CD4-positive, alpha-beta T cell treated with Interleukin-10 for 1 hour (primary cell): ENCODE measurements around the gene SRPX2.

Experiments
- DNase-seq: peaks from one replicate; pipeline ENCODE4 v3.0.0-alpha.2; 2020

The SRPX2 gene, protein sequence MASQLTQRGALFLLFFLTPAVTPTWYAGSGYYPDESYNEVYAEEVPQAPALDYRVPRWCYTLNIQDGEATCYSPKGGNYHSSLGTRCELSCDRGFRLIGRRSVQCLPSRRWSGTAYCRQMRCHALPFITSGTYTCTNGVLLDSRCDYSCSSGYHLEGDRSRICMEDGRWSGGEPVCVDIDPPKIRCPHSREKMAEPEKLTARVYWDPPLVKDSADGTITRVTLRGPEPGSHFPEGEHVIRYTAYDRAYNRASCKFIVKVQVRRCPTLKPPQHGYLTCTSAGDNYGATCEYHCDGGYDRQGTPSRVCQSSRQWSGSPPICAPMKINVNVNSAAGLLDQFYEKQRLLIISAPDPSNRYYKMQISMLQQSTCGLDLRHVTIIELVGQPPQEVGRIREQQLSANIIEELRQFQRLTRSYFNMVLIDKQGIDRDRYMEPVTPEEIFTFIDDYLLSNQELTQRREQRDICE

GRCh38 chrX:100643956-100644860 lies at the start of gene SRPX2:
Gene SRPX2 (plus strand): TSS chrX:100644199. CDS start chrX:100646323, 2,124 bp downstream.
- DNase-seq = no peak

- DNase-seq = no peak
Observed at GRCh38 chrX:100596601-100597000, 47.4 kb upstream of the SRPX2 start.

DNA sequence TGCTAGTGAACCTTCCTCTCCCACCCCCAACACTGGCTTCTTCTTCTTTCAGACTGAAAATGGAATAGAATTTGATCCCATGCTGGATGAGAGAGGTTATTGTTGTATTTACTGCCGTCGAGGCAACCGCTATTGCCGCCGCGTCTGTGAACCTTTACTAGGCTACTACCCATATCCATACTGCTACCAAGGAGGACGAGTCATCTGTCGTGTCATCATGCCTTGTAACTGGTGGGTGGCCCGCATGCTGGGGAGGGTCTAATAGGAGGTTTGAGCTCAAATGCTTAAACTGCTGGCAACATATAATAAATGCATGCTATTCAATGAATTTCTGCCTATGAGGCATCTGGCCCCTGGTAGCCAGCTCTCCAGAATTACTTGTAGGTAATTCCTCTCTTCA lies 44.5 kb upstream of the SRPX2 start:
- no peak for DNase-seq

DNA sequence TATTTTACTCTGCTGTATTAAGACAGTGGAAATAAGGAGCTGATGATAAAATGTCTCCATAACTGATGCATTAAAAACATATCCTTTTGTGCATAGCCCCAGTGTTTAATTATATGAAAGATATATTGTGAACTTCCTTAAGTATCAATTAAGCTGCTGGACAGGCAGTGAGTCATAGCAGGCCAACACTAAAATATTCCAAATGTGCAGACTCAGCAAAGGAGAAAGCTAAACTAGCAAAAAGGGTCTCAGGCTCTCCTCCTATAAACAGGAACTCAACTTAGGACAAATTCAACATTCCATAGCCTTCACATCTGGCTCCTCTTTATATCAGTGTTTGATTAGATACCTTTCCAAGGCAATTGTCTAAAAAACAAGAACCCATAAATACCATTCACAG lies 43.7 kb upstream of the SRPX2 start:
- no peak for DNase-seq

DNA sequence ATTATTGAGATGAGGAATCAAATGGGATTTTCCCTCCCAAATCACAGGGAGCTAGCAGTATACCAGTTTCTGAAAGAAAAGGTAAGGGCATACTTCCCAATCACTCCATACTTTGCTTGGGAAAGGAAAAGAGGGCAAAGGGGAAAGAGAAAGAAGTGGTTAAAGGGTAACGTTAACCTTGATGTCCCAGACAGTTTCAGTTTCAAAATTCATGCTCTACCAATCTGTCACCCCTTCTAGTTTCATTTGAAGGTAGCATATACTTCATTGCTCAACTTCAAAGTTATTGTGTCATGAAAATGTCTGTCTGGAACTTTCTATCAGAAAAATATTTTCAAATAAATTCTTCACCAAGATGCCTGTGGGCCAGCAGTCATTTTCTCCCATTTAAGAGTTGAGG lies 43.2 kb upstream of the SRPX2 start:
- no peak for DNase-seq

- DNase-seq = no peak
Observed at GRCh38 chrX:100606753-100607152, 37.2 kb upstream of the SRPX2 start.

DNA sequence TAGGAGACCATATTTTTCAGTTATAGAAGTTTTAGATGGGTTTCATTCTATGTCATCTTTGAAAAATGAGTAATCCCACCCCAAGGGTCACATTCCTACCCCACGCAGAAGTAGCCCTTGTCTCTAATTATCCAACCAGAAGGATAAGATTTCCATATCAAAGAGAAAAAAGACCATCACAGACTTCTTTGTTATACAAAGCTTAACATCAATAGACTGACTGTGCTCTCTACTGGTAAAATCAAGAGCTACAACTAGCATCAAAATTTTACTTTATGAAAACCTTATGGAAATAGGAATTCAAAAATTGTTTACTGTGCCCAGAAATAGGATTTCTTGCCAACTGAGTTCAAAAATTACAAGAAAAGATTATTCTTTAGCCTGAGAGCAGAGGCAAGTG lies 34.4 kb upstream of the SRPX2 start:
- no peak for DNase-seq

DNA sequence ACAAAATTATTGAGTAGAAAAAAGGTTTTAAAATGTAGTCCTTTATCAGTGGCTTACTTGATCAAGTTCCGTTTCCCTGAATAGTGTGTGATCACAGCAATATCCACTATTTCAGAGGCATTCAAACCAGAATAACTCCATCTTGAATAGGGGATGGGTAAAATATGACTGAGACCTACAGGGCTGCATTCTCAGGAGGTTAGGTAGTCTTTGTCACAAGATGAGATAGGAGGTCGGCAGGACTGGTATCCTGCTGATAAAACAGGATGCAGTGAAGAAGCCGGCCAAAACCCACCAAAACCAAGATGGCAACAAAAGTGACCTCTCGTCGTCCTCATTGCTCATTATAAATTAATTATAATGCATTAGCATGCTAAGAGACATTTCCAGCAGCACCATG lies 32.0 kb upstream of the SRPX2 start:
- no peak for DNase-seq

DNA sequence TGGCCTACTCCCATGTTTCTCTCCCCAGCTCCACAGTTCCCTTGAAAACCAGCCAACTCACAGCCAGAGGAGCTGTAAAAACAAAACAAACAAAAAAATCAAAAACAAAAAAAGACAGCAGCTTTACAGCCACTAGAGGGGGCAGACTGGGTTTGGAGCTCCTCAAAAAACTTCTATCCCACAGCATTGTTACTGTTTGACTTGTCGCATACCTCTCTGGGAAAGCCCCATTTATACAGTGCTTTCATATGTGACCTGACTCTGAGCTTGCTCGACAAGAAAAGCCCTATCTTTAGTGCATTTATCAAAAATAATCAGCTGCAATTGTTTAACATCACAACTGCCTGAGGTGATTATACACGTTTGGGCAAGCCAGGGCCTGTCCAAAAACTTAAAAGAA lies 29.0 kb upstream of the SRPX2 start:
- peak; percentile 11 for DNase-seq

DNA sequence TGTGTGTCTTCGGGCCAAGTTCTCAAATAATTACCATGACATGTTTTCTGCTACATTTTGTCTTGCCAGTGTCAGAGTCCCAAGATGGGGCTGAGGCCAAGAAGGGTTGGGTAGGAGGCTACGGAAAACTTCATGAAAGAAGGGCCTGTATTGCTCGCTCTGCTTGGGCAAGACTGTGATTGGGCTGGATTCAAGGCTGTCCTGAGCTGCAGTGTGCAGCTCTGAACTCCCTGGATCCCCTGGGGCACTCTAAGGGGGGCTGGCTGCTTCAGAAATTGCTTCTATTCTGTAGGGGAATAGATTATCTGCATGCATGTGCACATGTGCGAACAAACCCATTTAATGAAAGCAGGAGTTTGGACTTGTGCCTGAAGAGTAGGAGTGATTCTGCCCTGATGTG lies 21.0 kb upstream of the SRPX2 start:
- no peak for DNase-seq

GRCh38 chrX:100625985-100626491 lies 18.0 kb upstream of the SRPX2 start:
- peak; percentile 3 for DNase-seq

- no peak for DNase-seq
Observed at GRCh38 chrX:100635040-100635439, 9.0 kb upstream of the SRPX2 start.

GRCh38 chrX:100635989-100636320 lies 8.0 kb upstream of the SRPX2 start:
- no peak for DNase-seq

DNA sequence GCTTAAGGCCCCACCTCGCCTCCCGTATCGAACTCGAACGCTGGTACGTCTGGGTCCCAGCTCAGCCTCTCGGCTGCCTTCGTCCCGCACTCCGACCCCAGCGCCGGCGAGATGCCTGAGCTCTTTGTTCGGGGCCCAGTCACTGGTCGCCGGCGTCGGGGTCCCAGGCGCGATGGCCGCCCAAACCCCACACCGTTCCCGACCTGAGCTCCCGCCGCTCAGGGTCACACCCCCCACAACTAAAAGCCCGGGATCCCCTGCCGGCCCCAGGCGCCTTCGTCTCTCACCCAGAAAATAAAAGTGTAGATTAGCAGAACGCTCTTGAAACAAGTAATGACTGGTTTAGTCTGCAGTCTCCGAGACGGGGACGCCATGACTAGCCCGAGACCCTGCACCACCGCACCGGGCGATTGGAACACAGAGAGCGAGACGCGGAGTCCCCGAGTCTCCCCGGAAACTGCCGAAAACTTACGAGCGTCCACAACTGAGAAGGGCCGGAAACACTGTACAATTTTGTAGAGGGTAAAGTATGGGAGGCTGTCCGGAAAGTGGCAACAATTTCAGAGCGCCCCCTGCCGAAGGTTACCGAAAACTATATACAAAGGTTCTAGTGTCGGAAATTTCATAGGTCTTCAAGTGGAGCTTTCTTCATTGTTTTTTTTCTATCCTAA lies 7.5 kb upstream of the SRPX2 start, which contains the start of gene TSPAN6:
TSS of gene TSPAN6 (minus strand) at position 486 of the 671 bp plus-strand sequence. CDS start at position 374, 112 bp downstream.
- DNase-seq = peak; percentile 80

GRCh38 chrX:100642290-100642689 lies 1.7 kb upstream of the SRPX2 start:
- no peak for DNase-seq

GRCh38 chrX:100643212-100643611 lies 787 bp upstream of the SRPX2 start:
- DNase-seq = no peak

DNA sequence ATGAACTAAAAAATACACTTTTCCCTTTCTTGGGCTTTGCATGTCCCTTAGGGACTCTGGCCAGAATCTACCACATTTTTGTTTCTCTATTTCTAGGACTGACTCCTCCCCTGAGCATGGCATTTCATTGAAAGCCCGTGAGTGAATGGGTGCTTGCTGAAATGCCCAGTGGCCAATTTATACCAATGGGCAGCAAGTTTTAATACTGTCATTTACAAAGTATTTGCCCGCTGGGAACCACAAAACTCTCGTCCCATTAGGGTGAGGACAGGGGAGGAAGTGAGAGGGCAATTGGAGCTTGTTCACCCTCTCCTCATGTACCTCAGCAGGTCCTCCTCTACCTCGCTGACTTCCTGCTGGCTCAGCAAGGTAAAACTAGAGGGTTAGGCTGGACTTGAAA lies 1.1 kb downstream of the SRPX2 start:
- DNase-seq = no peak

GRCh38 chrX:100647095-100647494 lies 3.1 kb downstream of the SRPX2 start:
- DNase-seq = no peak

DNA sequence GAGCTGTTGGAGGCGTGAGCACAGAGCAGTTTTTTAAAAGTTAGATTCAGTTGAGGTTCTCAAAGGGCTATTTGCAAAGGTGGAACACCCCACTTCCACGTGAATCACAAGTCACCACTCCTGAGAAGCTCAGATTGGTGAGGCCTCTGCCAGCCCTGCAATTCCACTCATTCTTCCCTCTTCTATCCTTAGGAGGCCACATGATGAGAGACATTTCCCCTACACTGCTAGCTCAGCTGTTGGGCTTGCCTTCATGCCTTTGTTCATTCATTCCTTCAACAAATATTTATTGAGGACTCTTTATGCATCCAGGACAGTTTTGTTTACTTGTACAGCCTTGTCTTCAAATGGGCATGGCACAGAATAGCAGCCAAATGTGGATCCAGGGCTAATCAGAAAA lies 3.7 kb downstream of the SRPX2 start:
- DNase-seq = no peak

DNA sequence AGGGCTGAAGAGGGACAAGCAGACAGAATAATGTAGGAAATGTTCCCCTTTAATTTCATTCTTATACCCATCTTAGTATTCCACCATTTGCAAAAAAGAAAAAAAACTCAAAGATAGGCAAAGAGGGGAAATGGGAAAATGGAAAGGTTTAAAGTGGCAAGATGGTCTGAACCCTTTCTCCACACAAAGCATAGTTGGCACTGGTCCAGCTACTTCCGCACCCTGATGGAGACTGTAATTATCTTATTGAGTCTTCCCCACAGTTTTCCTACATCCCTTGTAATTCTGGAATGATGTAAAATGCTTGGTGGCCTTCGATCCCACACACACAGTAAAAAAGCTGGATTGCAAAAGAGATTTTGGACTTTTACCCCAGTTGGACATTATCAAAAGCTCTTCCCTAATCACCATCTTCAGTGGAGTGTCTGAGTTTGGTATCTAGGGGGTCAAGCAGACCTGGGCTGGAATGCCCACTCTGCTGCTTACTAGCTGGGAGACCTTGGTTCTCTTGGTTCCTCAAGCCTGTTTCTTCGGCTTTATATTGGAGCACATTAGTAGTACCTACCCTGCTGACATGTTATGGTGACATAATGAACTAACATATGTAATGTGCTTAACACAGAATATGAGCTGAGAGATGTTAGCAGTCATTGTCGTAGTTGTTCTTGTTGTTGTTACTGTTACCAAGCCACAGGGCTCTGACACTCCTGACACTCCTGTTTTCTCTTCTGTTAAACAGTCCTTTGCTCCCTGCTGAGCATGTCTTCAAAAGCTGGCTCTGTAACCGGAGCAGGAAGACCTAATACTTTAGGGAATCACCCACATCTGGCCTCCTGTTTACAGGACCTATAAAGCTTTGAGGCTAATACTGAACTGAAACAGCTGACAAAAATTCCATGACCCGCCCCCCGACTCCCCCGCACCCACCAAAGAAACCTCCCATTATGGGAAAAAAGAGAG lies 4.7 kb downstream of the SRPX2 start:
- no peak for DNase-seq

DNA sequence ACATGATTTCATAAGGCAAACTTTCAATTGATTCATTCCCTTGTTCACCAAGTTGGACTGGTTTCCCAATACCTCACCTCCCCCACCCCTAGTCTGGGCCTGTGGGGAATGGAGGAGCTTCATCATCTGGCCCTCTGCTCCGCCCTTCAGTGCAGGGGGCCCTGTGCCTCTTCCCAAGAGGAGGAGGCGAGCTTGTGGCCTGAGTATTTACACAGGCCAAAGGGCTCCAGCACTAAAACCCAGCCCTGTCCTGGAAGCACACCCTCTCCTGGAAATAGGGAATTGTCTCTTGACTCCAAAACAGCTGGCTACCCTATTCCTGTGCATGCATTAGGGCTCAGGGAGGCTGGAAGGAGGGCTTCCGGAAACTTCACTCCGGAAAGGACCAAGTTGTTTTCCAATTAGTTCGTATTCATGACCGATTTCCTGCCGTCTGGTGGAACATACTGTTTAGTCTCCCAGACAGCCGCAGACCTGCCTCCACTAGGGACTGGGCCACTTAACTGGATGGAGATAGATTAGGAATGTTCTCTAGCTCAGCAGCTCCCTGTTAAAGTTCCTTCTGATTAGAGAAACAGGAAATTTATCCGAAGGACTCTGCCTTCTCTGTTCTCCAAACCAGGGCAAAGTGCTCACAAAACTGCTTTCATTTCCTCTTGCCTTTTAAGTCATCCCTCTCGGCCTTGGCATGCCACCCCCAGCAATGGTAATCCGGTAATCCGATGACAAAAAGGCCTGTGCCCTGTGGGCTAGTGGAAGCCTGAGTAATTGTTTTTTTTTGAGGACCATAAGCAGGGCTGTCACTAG lies 5.8 kb downstream of the SRPX2 start:
- DNase-seq = no peak
